GM06990 (cell line): ENCODE results near the gene MOB4.
A peak's percentile ranks its signal among the peaks of the same experiment; 100 is the strongest.

Experiments used
- DNase-seq: peaks from one replicate; pipeline ENCODE4 v3.0.0-alpha.2; 2011; ENCODE audit not compliant: insufficient read length; ENCODE audit errors: extremely low read depth
- H3K27me3 ChIP-seq: replicated peaks from 2 replicates; pipeline ENCODE4 v1.6.0; 2011; ENCODE audit warnings: low read length; ENCODE audit not compliant: control insufficient read depth, insufficient read depth
- H3K36me3 ChIP-seq: 2 replicates; pipeline ENCODE4 v1.5.1; 2011; ENCODE audit warnings: low read length; ENCODE audit not compliant: control insufficient read depth, insufficient read depth
- H3K4me3 ChIP-seq: replicated peaks from 2 replicates; pipeline ENCODE4 v1.5.1; 2011; ENCODE audit warnings: low read depth, mild to moderate bottlenecking, control low read depth, low read length
- TF ChIP-seq, protein P1 (sequence below): IDR thresholded peaks from 2 replicates; pipeline ENCODE4 v1.5.1; 2011; ENCODE audit warnings: low read length, control low read depth, mild to moderate bottlenecking, inconsistent platforms; ENCODE audit not compliant: insufficient read depth, poor library complexity, severe bottlenecking

MOB4 gene

GRCh38 chr2:197516393-197516761, 511 bp downstream of the MOB4 start:
- peak overlapping the region; percentile 92 for H3K4me3 ChIP-seq
- TF ChIP-seq, protein P1, sequence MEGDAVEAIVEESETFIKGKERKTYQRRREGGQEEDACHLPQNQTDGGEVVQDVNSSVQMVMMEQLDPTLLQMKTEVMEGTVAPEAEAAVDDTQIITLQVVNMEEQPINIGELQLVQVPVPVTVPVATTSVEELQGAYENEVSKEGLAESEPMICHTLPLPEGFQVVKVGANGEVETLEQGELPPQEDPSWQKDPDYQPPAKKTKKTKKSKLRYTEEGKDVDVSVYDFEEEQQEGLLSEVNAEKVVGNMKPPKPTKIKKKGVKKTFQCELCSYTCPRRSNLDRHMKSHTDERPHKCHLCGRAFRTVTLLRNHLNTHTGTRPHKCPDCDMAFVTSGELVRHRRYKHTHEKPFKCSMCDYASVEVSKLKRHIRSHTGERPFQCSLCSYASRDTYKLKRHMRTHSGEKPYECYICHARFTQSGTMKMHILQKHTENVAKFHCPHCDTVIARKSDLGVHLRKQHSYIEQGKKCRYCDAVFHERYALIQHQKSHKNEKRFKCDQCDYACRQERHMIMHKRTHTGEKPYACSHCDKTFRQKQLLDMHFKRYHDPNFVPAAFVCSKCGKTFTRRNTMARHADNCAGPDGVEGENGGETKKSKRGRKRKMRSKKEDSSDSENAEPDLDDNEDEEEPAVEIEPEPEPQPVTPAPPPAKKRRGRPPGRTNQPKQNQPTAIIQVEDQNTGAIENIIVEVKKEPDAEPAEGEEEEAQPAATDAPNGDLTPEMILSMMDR = no peak
- H3K36me3 ChIP-seq = no peaks in the 10 kb centered on the region
- no peaks in the 10 kb centered on the region for H3K27me3 ChIP-seq
- DNase-seq = no peak

DNA sequence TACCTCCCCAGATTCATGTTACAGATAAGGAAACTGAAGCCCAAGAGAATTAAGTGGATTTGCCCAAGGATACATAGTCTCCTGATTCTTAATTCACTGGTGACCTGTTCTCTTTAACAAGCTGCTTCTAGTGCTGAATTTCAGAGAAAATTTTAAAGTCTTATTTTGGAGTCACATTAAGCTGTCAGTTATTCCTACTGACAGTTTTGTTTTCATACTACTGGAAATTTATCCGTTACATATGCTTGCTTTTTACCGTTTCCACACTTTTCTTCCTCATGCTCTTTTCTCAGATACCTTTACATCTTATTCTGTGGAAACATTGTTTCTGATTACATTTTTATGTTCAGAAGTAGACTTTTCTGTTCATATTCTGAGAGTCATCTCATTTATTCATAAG, 1.3 kb downstream of the MOB4 start:
- no peaks in the 10 kb centered on the region for H3K27me3 ChIP-seq
- H3K36me3 ChIP-seq = no peaks in the 10 kb centered on the region
- TF ChIP-seq, protein P1 = no peak
- H3K4me3 ChIP-seq = peak overlapping the region; percentile 92
- no peak for DNase-seq

- Histone ChIP-seq H3K36me3 (peaks cover 8% of the 10 kb centered on the region), H3K27me3 (no peaks in the 10 kb centered on the region), H3K4me3 (no peak overlapping the region)
- DNase-seq = no peak
- TF ChIP-seq, protein P1 = no peak
Measured at GRCh38 chr2:197538412-197538811, 22.5 kb downstream of the MOB4 start.

DNA sequence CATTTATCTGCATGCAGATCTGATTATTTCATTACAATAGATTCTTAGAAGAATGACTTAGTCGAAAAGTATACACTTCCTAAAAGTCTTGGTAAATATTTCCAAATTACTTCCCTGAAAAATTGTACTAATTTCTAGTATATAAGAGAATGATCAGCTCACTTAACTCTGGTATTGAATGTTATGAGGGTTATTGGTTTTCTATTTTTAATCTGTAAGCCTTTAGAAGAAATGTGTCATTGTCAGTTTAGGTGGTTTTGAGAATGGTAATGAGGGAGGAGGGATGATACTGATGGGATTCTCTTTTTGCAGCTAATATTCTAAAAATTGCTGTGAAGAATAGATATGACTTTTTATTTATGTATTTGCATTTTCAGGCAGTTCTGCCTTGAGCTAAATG, 23.9 kb downstream of the MOB4 start:
- Histone ChIP-seq H3K27me3 (no peaks in the 10 kb centered on the region), H3K4me3 (no peak overlapping the region), H3K36me3 (peaks cover 10% of the 10 kb centered on the region)
- TF ChIP-seq, protein P1 = no peak
- DNase-seq = no peak

GRCh38 chr2:197543206-197543605, 27.3 kb downstream of the MOB4 start:
- H3K27me3 ChIP-seq = no peaks in the 10 kb centered on the region
- no peak for DNase-seq
- no peak overlapping the region for H3K4me3 ChIP-seq
- H3K36me3 ChIP-seq = peaks cover 7% of the 10 kb centered on the region
- TF ChIP-seq, protein P1 = no peak
